HepG2 (cell line): ENCODE results near the gene INPP1. TPM values are rescaled to one million over a fixed set of nuclear protein-coding genes. Genes with fewer than 3 reads are reported as not detected.
"Not testable (repeated sequence)": the region's sequence is repeated elsewhere in the genome, so short reads cannot be mapped to it uniquely, and the experiment has no call there.

Experiments
- ATAC-seq: fragments of 200-7000 bp; cut with Tn5 transposase; 3 replicates; pipeline ENCODE4 v1.9.1; 2020; ENCODE audit warnings: mild to moderate bottlenecking, moderate library complexity
- BruUV-seq: library from RNA; stranded (reverse); fragments of 400-500 nt; replicated peaks from 2 replicates; lab custom pipeline; 2021; lab: Mats Ljungman, UMichigan
- CTCF ChIA-PET: fragments of 300-600 bp; formaldehyde crosslinking; extraction: SDS; loops from one replicate; lab custom pipeline; 2021; ENCODE audit warnings: low total read pairs, inconsistent platforms, low intra/inter-chr PET ratio; lab: Yijun Ruan, JAX
- POLR2A ChIA-PET: fragments of 350-600 bp; sonication (Branson Sonifier 250); formaldehyde crosslinking; loops from one replicate; lab custom pipeline; 2020; ENCODE audit warnings: antibody characterized with exemption, inconsistent platforms; lab: Yijun Ruan, JAX
- DNase-seq: peaks from one replicate; pipeline ENCODE4 v3.0.0-alpha.2; 2015; ENCODE audit warnings: low spot score
- FAIRE-seq: peaks from 3 replicates; lab custom pipeline; 2011; peaks lifted over from hg19 to GRCh38; lab: Jason Lieb, UNC
- H2AFZ ChIP-seq: one replicate; pipeline ENCODE4 v1.6.1; 2011; ENCODE audit warnings: low read length, inconsistent platforms
- H3K27ac ChIP-seq: fragments of 300-600 bp; 3 replicates; pipeline ENCODE4 v1.8.0; 2011; ENCODE audit warnings: mixed run types, mild to moderate bottlenecking, mixed read lengths, low read length, inconsistent platforms; ENCODE audit not compliant: insufficient read depth; ENCODE audit errors: extremely low read length
- H3K27me3 ChIP-seq, 2 experiments: fragments of 200-600 bp in 1 of 2; 2 replicates in 1 of 2; 3 replicates in 1 of 2; pipeline versions ENCODE4 v1.6.0 to v1.8.0; 2011; ENCODE audit warnings: low read length in 2 of 2, mild to moderate bottlenecking in 2 of 2, moderate library complexity in 2 of 2, inconsistent platforms in 1 of 2; ENCODE audit not compliant: insufficient read depth in 2 of 2, control insufficient read depth in 1 of 2
- H3K36me3 ChIP-seq, 2 experiments: fragments of 200-600 bp in 1 of 2; replicated peaks in 1 of 2; 2 replicates in 1 of 2; 3 replicates in 1 of 2; pipeline versions ENCODE4 v1.5.1 to v1.8.0; 2011; ENCODE audit warnings: low read length in 2 of 2, inconsistent platforms in 1 of 2; ENCODE audit not compliant: insufficient read depth in 2 of 2, control insufficient read depth in 1 of 2
- H3K4me1 ChIP-seq: 2 replicates; pipeline ENCODE4 v1.5.1; 2012; ENCODE audit warnings: low read length, inconsistent platforms; ENCODE audit not compliant: insufficient read depth
- H3K4me2 ChIP-seq: 2 replicates; pipeline ENCODE4 v1.6.0; 2011; ENCODE audit warnings: low read depth, low read length, inconsistent platforms
- H3K4me3 ChIP-seq, 3 experiments: fragments of 200-600 bp in 1 of 3; sonication (generic), shearing (Covaris generic) in 1 of 3; replicated peaks in 1 of 3; 2 replicates each; pipeline ENCODE4 v1.5.1; 2011 to 2016; ENCODE audit warnings: low read length in 3 of 3, inconsistent platforms in 2 of 3, low read depth in 2 of 3, mild to moderate bottlenecking in 2 of 3, control low read depth in 1 of 3, mixed read lengths in 1 of 3; ENCODE audit not compliant: insufficient read depth in 1 of 3
- H3K79me2 ChIP-seq: one replicate; pipeline ENCODE4 v1.6.1; 2011; ENCODE audit warnings: low read length, inconsistent platforms; ENCODE audit not compliant: insufficient read depth
- H3K9ac ChIP-seq: 2 replicates; pipeline ENCODE4 v1.6.0; 2011; ENCODE audit warnings: mild to moderate bottlenecking, low read depth, low read length, inconsistent platforms; ENCODE audit not compliant: insufficient read depth
- H3K9me3 ChIP-seq: 2 replicates; pipeline ENCODE4 v1.5.1; 2012; ENCODE audit warnings: mild to moderate bottlenecking, low read length
- H4K20me1 ChIP-seq: 2 replicates; pipeline ENCODE4 v1.6.0; 2011; ENCODE audit warnings: inconsistent platforms, mild to moderate bottlenecking, low read length, moderate library complexity; ENCODE audit not compliant: insufficient read depth
- FOSL2 ChIP-seq: sonication (generic); formaldehyde crosslinking; IDR thresholded peaks from 2 replicates; pipeline ENCODE4 v1.4.0; 2020; ENCODE audit warnings: missing genetic modification reagents
- NFKBIZ ChIP-seq: IDR thresholded peaks from 2 replicates; pipeline ENCODE4 v1.6.1; 2018; ENCODE audit warnings: missing genetic modification reagents, missing compliant biosample characterization
- ZNF431 ChIP-seq: sonication (generic); formaldehyde crosslinking; IDR thresholded peaks from 2 replicates; pipeline ENCODE4 v1.9.0; 2022; ENCODE audit warnings: missing genetic modification reagents, low read depth, mild to moderate bottlenecking, borderline replicate concordance
- WGBS: methylation state at CpG from one replicate; pipeline ENCODE4 v1.1.6; 2017; ENCODE audit warnings: low lambda C conversion rate; 5-methylcytosine and 5-hydroxymethylcytosine counted together
- in situ Hi-C: cut with HindIII; loops from 2 replicates; pipeline ENCODE4 v1.10.0; 2017; ENCODE audit warnings: low pct_unique_long_range_greater_than_20kb; ENCODE audit not compliant: extremely low pct_ligation_motif_present
- intact Hi-C: fragments of 100-400 bp; cut with micrococcal nuclease; formaldehyde crosslinking; loops from one replicate; pipeline ENCODE4 v1.10.0; 2022; ENCODE audit not compliant: unreplicated experiment
- polyA plus RNA-seq, 8 experiments: library from polyadenylated mRNA; depleted of rRNA in 3 of 8; stranded (reverse) in 7 of 8; unstranded in 1 of 8; fragments of >200 nt; fragmentation: Illumina TruSeq in 4 of 8; extraction: Trizol in 4 of 8; gene quantifications; 2 replicates each; pipeline versions ENCODE4 v1.2.1 to v1.2.3, GENCODE V29; 2011 to 2016; ENCODE audit warnings: low read depth in 4 of 8, missing spikeins in 1 of 8, mixed read lengths in 1 of 8; ENCODE audit not compliant: insufficient read depth in 1 of 8
- total RNA-seq, 5 experiments: library from RNA; depleted of rRNA; stranded (reverse); fragments of >200 nt; fragmentation: Illumina TruSeq; extraction: Trizol; gene quantifications; 2 replicates each; pipeline ENCODE4 v1.2.3, GENCODE V29; 2016; ENCODE audit warnings: low read depth in 1 of 5
- TF ChIP-seq, protein P1 (sequence below): sonication (generic); formaldehyde crosslinking; IDR thresholded peaks from 2 replicates; pipeline ENCODE4 v1.8.0; 2022; ENCODE audit warnings: mild to moderate bottlenecking, missing genetic modification reagents, borderline replicate concordance
- TF ChIP-seq, protein P2 (sequence below): sonication (generic); formaldehyde crosslinking; IDR thresholded peaks from 2 replicates; pipeline ENCODE4 v1.4.0; 2020; ENCODE audit warnings: mild to moderate bottlenecking, missing genetic modification reagents

The INPP1 gene
- total and polyA plus RNA-seq, 2 of the 13 experiments (the other 11 are each of a cell fraction or from before 2014, with no cell fraction given): 10.0 to 13.3 TPM

GRCh38 chr2:190311893-190312634 lies 31.3 kb upstream of the INPP1 start:
- no peak for FAIRE-seq

DNA sequence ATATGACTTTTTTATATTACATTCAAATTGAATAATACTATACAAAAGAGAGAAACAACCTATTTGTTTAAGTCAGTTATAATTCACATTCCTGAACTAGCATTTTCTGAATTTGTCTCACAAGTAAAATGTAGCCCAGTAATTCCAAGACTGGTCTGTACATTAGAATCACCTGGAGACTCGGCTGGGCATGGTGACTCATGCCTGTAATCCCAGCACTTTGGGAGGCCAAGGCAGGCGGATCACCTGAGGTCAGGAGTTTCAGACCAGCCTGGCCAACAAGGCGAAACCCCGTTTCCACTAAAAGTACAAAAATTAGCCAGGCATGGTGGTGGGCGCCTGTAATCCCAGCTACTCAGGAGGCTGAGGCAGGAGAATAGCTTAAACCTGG lies 30.8 kb upstream of the INPP1 start:
- H3K4me3 ChIP-seq, H3K4me2 ChIP-seq, H4K20me1 ChIP-seq, POLR2A ChIA-PET, CTCF ChIA-PET, BruUV-seq, H3K9me3 ChIP-seq, H3K27ac ChIP-seq, DNase-seq, FAIRE-seq, in situ Hi-C loops, H3K27me3 ChIP-seq, H3K9ac ChIP-seq, H2AFZ ChIP-seq, ATAC-seq: not testable (repeated sequence)
- intact Hi-C loops: loop anchor here (10.0 kb wide), 2 partner anchors 128 to 548 kb away; partner anchors contain the start of gene OSGEPL1
- Histone ChIP-seq H3K36me3 (peaks cover 3 to 31% of the 10 kb centered on the region in 2 experiments; a peak in 4 of 5 replicates), H3K4me1 (peaks cover 44% of the 10 kb centered on the region), H3K79me2 (peaks cover 33% of the 10 kb centered on the region)
- 90% methylated on average over 5 of the region's 5 CpGs for WGBS
- peak; percentile 63 for TF ChIP-seq FOSL2 (CRISPR knock-in tag)

More at GRCh38 chr2:190311893-190312634, 31.3 kb upstream of the INPP1 start:
- ATAC-seq: no peak
- ChIA-PET POLR2A (no interaction called here), CTCF (no interaction called here)
- Histone ChIP-seq H3K27ac (no peak overlapping the region), H3K9me3 (no peaks in the 10 kb centered on the region), H3K27me3 (no peaks in the 10 kb centered on the region), H3K9ac (no peak overlapping the region), H3K79me2 (peaks cover 28% of the 10 kb centered on the region), H3K36me3 (peaks cover 3 to 31% of the 10 kb centered on the region in 2 experiments; a peak in 4 of 5 replicates), H3K4me1 (peaks cover 38% of the 10 kb centered on the region), H3K4me2 (no peak overlapping the region), H2AFZ (no peak overlapping the region), H4K20me1 (no peaks in the 10 kb centered on the region), H3K4me3 (no peak overlapping the region)
- intact Hi-C loops: loop anchor here (10.0 kb wide), 2 partner anchors 127 to 547 kb away; partner anchors contain the start of gene OSGEPL1
- no TSS peak for BruUV-seq
- DNase-seq: no peak
- in situ Hi-C loops: no loop called here
- WGBS: 96% methylated on average over 7 of the region's 7 CpGs
- TF ChIP-seq NFKBIZ (no peak), ZNF431 (CRISPR knock-in tag) (no peak)
- TF ChIP-seq, protein P1, sequence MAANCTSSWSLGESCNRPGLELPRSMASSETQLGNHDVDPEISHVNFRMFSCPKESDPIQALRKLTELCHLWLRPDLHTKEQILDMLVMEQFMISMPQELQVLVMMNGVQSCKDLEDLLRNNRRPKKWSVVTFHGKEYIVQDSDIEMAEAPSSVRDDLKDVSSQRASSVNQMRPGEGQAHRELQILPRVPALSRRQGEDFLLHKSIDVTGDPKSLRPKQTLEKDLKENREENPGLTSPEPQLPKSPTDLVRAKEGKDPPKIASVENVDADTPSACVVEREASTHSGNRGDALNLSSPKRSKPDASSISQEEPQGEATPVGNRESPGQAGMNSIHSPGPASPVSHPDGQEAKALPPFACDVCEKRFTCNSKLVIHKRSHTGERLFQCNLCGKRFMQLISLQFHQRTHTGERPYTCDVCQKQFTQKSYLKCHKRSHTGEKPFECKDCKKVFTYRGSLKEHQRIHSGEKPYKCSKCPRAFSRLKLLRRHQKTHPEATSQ (CRISPR knock-in tag): no peak
- TF ChIP-seq, protein P2, sequence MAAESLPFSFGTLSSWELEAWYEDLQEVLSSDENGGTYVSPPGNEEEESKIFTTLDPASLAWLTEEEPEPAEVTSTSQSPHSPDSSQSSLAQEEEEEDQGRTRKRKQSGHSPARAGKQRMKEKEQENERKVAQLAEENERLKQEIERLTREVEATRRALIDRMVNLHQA: no peak
